Epithelial cell of esophagus (primary cell): ENCODE data around the gene MUC20.

Experiments
- DNase-seq: peaks from one replicate; pipeline ENCODE4 v3.0.0; 2010; ENCODE audit warnings: low read depth
- H3K4me3 ChIP-seq: 2 replicates; pipeline ENCODE4 v1.5.1; 2011; ENCODE audit warnings: mild to moderate bottlenecking, low read length, control low read depth
- TF ChIP-seq, protein P1 (sequence below): IDR thresholded peaks from 2 replicates; pipeline ENCODE4 v1.5.1; 2011; ENCODE audit warnings: low read depth, mild to moderate bottlenecking, low read length, control low read depth, inconsistent platforms; ENCODE audit not compliant: insufficient read depth; ENCODE audit errors: missing control alignments

The MUC20 gene

DNA sequence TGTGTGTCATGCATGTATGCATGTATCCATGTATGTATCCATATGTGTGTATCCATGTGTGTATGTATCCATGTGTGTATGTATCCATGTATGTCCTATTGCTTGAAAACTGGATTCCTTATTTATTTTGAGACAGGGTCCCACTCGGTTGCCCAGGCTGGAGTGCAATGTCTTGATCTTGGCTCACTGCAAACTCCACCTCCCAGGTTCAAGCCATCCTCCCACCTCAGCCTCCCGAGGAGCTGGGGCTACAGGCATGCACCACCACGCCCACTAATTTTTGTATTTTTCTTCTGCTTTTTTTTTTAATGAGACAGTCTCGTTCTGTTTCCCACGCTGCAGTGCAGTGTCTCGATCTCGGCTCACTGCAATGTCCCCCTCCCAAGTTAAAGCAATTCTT lies 34.1 kb downstream of the MUC20 start:
- DNase-seq = no peak
- TF ChIP-seq, protein P1, sequence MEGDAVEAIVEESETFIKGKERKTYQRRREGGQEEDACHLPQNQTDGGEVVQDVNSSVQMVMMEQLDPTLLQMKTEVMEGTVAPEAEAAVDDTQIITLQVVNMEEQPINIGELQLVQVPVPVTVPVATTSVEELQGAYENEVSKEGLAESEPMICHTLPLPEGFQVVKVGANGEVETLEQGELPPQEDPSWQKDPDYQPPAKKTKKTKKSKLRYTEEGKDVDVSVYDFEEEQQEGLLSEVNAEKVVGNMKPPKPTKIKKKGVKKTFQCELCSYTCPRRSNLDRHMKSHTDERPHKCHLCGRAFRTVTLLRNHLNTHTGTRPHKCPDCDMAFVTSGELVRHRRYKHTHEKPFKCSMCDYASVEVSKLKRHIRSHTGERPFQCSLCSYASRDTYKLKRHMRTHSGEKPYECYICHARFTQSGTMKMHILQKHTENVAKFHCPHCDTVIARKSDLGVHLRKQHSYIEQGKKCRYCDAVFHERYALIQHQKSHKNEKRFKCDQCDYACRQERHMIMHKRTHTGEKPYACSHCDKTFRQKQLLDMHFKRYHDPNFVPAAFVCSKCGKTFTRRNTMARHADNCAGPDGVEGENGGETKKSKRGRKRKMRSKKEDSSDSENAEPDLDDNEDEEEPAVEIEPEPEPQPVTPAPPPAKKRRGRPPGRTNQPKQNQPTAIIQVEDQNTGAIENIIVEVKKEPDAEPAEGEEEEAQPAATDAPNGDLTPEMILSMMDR = no peak
- no peak overlapping the region for H3K4me3 ChIP-seq

DNA sequence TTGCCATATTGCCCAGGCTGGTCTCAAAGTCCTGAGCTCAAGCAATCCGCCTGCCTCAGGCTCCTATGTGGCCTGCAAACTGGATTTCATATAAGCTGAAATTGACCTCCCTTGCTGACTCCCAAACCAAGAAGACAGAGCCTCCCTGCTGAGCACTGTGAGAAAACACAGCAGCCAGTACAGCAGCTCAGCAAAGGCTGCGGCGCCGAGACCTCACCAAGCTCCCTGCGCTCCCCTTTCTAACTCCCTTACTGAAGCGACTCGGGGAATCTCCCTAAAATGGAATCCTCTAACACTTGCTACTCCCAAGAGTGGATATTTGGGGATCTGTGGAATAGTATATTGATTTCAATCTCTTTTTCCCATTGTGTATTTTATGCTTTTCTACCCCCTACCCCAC lies 34.6 kb downstream of the MUC20 start:
- no peak for DNase-seq
- TF ChIP-seq, protein P1 = no peak
- no peak overlapping the region for H3K4me3 ChIP-seq

DNA sequence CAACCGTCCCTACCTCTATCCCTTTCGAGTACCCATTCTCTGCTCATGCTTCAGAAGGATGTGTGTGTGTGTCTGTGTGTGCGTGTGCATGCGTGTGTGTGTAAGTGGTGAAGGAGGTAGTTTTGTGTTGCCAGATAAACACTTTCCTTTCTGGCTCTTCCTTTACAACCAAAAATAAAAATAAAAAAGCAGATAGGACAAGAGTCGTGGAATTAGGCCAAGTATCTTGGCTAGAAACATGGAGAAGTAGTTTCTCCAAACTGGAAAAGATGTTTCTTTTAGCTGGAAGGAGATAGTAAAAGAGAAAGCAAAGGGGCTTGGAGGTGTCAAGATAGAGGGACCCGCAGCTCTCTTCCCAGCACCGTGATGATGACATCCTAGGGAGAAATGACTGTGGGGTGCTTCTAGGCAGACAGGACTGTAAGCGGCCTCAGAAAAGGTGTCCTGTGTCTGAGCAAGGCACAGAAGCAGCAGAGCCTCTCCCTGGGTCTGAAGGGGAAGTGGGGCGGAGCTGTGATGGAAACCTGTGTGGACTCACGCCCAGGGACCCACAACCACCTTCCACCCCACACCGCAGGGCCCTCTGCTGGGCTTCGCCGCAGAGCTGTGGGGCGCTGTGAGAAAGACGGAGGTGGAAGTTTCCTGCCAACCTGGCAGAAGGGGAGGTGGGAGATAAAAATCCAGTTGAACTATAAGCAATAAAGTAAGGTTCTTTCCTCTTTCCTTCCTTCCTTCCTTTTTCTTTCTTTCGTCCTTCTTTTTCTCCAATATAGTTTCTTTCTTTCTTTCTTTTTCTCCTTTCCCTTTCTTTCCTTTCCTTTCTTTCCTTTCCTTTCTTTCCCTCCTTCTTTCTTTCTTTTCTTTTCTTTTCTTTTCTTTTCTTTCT lies 35.3 kb downstream of the MUC20 start:
- no peak for DNase-seq
- no peak overlapping the region for H3K4me3 ChIP-seq
- TF ChIP-seq, protein P1 = no peak

GRCh38 chr3:195757438-195757770 lies 36.6 kb downstream of the MUC20 start:
- TF ChIP-seq, protein P1 = no peak
- DNase-seq = no peak
- H3K4me3 ChIP-seq = no peak overlapping the region

GRCh38 chr3:195757827-195758226 lies 37.0 kb downstream of the MUC20 start:
- TF ChIP-seq, protein P1 = no peak
- no peak for DNase-seq
- no peak overlapping the region for H3K4me3 ChIP-seq

GRCh38 chr3:195758721-195759353 lies 38.1 kb downstream of the MUC20 start:
- DNase-seq = no peak
- TF ChIP-seq, protein P1 = no peak

More at GRCh38 chr3:195758721-195759353, 38.1 kb downstream of the MUC20 start:
- H3K4me3 ChIP-seq = no peak overlapping the region
